Muscle layer of colon (tissue), 2 donors: Measurements from ENCODE around the gene RSL1D1.
"Not testable (repeated sequence)": the region's sequence is repeated elsewhere in the genome, so short reads cannot be mapped to it uniquely, and the experiment has no call there.

ENCODE experiments used
- H3K27ac ChIP-seq: one replicate; pipeline ENCODE4 v1.7.0; 2013; ENCODE audit warnings: low read depth, mild to moderate bottlenecking, low read length, moderate library complexity
- H3K27me3 ChIP-seq, 2 donors: one replicate each; pipeline ENCODE4 v1.7.0; 2013; ENCODE audit warnings: low read length in 2 of 2, mild to moderate bottlenecking in 2 of 2; ENCODE audit not compliant: insufficient read depth in 2 of 2, control insufficient read depth in 1 of 2
- H3K36me3 ChIP-seq: one replicate; pipeline ENCODE4 v1.7.0; 2013; ENCODE audit warnings: mild to moderate bottlenecking, low read length; ENCODE audit not compliant: insufficient read depth
- H3K4me1 ChIP-seq: one replicate; pipeline ENCODE4 v1.7.0; 2013; ENCODE audit warnings: mild to moderate bottlenecking, low read length; ENCODE audit not compliant: insufficient read depth
- H3K4me3 ChIP-seq, 2 donors: one replicate each; pipeline ENCODE4 v1.7.0; 2013; ENCODE audit warnings: low read length in 2 of 2, low read depth in 1 of 2, mild to moderate bottlenecking in 1 of 2, moderate library complexity in 1 of 2
- H3K9ac ChIP-seq: one replicate; pipeline ENCODE4 v1.7.0; 2013; ENCODE audit warnings: low read length
- H3K9me3 ChIP-seq: one replicate; pipeline ENCODE4 v1.7.0; 2013; ENCODE audit warnings: mild to moderate bottlenecking, low read length
- donor health status: abdominal sarcoma.
- donor health status: Adenocarcinoma of cecum.

Gene RSL1D1

DNA sequence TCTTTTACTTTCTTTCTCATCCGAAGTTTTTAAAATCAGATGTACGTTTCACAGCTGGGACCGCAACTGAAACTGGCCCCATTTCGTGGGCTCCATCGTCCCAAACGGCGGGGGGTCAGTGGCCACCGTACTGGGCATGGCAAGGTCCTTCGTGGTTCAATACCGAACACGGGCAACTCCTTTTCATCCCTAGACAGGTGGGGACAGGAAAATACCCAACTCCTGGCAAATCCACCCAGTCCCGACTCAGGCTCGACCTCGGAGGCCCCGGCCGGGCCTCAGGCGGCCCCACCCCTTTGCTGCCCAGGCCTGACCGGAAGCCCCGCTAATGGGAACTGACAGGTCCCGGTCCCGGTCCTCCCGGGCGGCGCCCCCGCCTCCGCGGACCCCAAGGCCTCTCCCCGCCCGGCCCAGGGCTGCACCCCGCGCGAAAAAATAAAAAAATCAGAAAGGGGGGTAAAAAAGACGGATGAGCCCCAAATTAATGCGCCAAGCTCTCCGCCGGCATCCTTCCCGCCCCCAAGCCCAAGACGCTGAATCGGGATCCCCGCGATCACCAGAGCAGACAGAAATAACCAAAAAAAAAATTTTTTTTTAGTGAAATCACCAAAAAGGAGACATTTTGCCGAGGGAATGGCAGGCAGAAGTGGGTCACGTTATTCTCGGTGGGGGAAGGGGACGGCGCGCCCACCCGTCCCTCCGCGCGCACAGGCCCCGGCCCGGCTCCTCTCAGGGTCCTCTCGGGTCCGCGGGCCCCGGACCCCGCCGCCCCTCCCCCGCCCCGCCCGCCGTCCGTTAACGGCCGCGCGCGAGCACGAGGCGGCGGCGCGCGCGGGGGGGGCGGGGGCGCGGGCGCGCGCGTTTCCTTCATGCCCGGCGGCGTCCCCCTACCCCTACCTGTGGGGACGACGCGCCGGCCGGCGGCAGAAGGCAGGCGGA, 54.8 kb downstream of the RSL1D1 start:
- Histone ChIP-seq H3K4me3 (peak overlapping the region; percentile 75 to 89), H3K4me1 (peaks cover 49% of the 10 kb centered on the region), H3K36me3 (no peaks in the 10 kb centered on the region), H3K27me3 (no peaks in the 10 kb centered on the region), H3K27ac (peak overlapping the region; percentile 96), H3K9me3 (no peaks in the 10 kb centered on the region), H3K9ac (peak overlapping the region; percentile 87)

DNA sequence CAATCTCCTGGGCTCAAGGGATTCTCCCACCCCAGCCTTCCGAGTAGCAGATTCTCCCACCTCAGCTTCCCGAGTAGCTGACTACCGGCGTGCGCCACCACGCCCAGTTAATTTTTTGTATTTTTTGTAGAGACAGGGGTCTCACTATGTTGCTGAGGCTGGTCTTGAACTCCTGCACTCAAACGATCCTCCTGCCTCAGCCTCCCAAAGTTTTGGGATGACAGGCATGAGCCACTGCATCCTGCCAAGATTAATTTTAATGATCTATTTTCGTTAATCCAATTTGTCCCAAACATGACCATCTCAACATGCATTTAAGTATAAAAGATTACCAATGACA, 55.5 kb downstream of the RSL1D1 start:
- Histone ChIP-seq H3K36me3 (no peaks in the 10 kb centered on the region), H3K27me3 (no peaks in the 10 kb centered on the region), H3K9me3 (no peaks in the 10 kb centered on the region), H3K4me3 (peak overlapping the region; percentile 75 to 89), H3K27ac (peak overlapping the region; percentile 96), H3K4me1 (peaks cover 54% of the 10 kb centered on the region), H3K9ac (peak overlapping the region; percentile 87)

GRCh38 chr16:11794996-11795886, 56.1 kb downstream of the RSL1D1 start:
- Histone ChIP-seq H3K27me3 (no peaks in the 10 kb centered on the region), H3K36me3 (no peaks in the 10 kb centered on the region), H3K4me3 (peak overlapping the region; percentile 75 to 89), H3K27ac (peak overlapping the region; percentile 96), H3K9ac (no peak overlapping the region), H3K4me1 (peaks cover 54% of the 10 kb centered on the region), H3K9me3 (no peaks in the 10 kb centered on the region)

- Histone ChIP-seq H3K4me1 (peaks cover 48% of the 10 kb centered on the region), H3K27ac (no peak overlapping the region), H3K36me3 (no peaks in the 10 kb centered on the region), H3K27me3 (no peaks in the 10 kb centered on the region), H3K4me3 (no peak overlapping the region), H3K9me3 (no peaks in the 10 kb centered on the region), H3K9ac (no peak overlapping the region)
Observed at GRCh38 chr16:11794447-11794846, 56.9 kb downstream of the RSL1D1 start.

DNA sequence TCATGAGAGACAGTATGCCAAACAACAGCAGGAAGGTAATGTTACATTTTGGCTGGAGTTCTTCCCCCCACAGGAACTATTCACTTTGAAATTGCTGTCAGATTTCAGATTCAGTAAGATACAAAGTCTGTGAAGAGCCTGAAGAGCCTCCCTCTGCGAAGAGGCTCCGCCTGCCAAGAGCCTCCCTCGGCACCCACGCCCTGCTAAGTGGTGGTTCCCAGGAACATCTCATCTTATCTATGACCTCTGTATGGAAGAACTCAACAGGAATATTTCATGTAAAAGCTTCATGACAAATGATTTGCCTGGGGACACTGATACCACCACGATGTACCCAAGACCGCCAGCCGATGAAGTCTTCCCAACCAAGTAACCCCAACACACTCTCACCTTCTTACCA, 57.5 kb downstream of the RSL1D1 start:
- no peak overlapping the region for H3K9ac ChIP-seq
- no peaks in the 10 kb centered on the region for H3K36me3 ChIP-seq
- peaks cover 46% of the 10 kb centered on the region for H3K4me1 ChIP-seq
- no peak overlapping the region for H3K4me3 ChIP-seq
- H3K27me3 ChIP-seq: no peaks in the 10 kb centered on the region
- H3K9me3 ChIP-seq: no peaks in the 10 kb centered on the region
- no peak overlapping the region for H3K27ac ChIP-seq

DNA sequence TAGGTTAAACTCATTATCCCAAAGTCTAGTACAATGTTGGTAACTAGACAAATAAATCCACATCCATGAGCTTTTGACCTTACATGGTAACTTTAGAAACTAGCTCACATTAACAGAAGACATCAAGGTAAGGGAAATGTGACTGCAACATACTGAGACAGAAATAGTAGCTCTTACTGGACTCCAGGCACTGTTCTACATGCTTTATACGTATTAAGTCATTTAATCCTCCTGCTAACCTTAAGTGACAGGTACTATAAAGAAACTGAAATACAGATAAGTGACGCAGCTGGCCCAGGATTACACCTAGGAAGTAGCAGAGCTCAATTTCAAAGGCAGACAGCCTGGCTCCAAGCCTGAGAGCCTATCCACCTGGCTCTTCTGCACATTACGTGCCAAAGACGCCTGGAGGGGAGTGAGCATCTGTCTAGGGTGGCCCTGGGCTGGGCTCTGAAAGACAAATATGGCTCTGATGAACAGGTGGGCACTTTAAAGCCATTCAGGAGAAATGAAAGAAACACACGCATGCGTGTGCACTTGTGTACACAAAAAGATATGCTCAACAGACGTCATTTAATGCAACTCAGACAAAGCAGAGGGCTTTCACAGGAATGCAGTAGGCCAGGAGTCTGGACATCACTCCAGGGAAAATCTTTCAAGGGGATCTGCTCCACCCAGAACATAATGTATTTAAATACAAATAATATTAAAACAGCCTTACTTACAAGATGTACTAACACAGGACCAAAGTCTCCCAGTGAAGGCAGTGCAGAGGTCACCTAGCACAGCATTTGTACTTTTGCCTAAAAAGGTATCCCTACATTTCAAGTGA, 58.7 kb downstream of the RSL1D1 start:
- Histone ChIP-seq H3K27ac (no peak overlapping the region), H3K27me3 (no peaks in the 10 kb centered on the region), H3K4me3 (no peak overlapping the region), H3K9me3 (no peaks in the 10 kb centered on the region), H3K36me3 (no peaks in the 10 kb centered on the region), H3K9ac (no peak overlapping the region), H3K4me1 (peaks cover 35% of the 10 kb centered on the region)

DNA sequence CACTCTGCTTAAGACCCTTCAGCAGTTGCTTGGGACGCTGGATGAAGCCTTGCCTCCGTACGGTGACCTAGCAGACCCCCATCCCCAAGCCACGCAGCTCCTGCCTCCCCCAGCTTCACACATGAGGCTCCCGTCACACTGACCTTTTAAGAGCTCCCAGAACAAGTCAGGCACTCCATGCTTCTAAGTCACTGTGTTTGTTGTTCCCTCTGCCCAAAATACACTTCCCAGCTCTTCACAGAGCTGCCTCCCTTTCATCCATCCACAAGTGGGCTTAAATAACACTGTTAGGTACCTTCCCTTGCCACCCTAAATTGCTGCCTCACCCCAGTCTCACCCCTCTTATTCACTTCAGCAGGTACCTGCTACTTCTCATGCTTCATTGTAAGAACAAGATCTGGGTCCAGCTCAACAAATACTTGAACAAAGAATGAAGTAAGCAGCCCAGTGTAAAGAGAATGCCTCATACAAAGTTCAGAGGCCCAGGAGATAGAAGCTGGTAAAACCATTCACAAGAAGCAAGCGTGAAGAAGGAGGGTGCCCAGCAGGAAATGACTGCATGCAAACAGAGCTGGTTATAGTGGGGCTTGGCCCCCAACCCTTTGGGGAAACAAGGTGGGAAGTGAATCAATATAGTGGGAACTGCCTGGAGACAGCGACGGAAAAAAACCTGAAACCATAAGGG, 60.1 kb downstream of the RSL1D1 start:
- Histone ChIP-seq H3K4me3 (no peak overlapping the region), H3K9ac (peak overlapping the region; percentile 5), H3K4me1 (peaks cover 35% of the 10 kb centered on the region), H3K9me3 (no peaks in the 10 kb centered on the region), H3K27ac (no peak overlapping the region), H3K27me3 (no peaks in the 10 kb centered on the region), H3K36me3 (no peaks in the 10 kb centered on the region)

DNA sequence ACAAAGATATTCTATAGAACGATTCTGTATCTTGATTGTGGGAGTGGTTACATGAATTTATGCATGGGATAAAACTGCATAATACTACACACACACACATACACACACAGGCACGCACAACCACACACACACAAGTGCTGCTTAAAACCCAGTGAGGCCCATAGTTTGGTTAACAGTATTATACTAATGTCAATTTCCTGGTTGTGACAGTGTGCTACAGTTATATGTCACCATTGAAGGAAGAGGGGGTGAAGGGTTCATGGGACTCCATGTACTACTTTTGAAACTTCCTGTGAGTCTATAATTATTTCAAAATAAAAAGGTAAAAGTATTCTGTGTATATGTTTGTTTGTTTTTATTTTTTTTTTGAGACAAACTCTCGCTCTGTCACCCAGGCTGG, 62.4 kb downstream of the RSL1D1 start:
- Histone ChIP-seq H3K9me3 (no peaks in the 10 kb centered on the region), H3K4me1 (peaks cover 22% of the 10 kb centered on the region), H3K9ac (no peak overlapping the region), H3K27me3 (no peaks in the 10 kb centered on the region), H3K4me3 (no peak overlapping the region), H3K36me3 (no peaks in the 10 kb centered on the region), H3K27ac (no peak overlapping the region)

GRCh38 chr16:11784980-11785599, 66.3 kb downstream of the RSL1D1 start:
- H3K27me3 ChIP-seq, H3K9me3 ChIP-seq, H3K9ac ChIP-seq, H3K36me3 ChIP-seq, H3K27ac ChIP-seq, H3K4me3 ChIP-seq: not testable (repeated sequence)
- H3K4me1 ChIP-seq: peaks cover 25% of the 10 kb centered on the region

DNA sequence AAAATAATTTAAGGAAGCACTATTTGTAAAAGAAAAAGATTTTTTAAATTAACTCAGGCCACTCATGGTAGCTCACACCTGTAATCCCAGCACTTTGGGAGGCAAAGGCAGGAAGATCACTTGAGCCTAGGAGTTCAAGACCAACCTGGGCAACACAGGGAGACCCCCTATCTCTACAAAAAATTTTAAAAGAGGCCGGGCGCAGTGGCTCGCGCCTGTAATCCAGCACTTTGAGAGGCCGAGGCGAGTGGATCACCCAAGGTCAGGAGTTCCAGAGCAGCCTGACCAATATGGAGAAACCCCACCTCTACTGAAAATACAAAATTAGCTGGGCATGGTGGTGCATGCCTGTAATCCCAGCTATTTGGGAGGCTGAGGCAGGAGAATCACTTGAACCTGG, 67.0 kb downstream of the RSL1D1 start:
- not testable (repeated sequence) for H3K27me3 ChIP-seq, H3K4me3 ChIP-seq, H3K27ac ChIP-seq, H3K36me3 ChIP-seq, H3K9ac ChIP-seq, H3K9me3 ChIP-seq
- H3K4me1 ChIP-seq: peaks cover 25% of the 10 kb centered on the region
